CD4-positive, alpha-beta T cell treated with Interleukin-6 at 100 ng/mL for 8 hours (primary cell): ENCODE data around the gene TRAFD1.

ENCODE experiments used
- DNase-seq: peaks from one replicate; pipeline ENCODE4 v3.0.0-alpha.2; 2020; ENCODE audit warnings: mixed read lengths, low spot score

The TRAFD1 gene

GRCh38 chr12:112175361-112176155, 50.2 kb downstream of the TRAFD1 start:
- no peak for DNase-seq

GRCh38 chr12:112176321-112177010, 51.1 kb downstream of the TRAFD1 start:
- no peak for DNase-seq

- no peak for DNase-seq
These were observed 53.4 kb downstream of the TRAFD1 start for GRCh38 chr12:112178796-112179195.

- DNase-seq: no peak
These were observed 54.0 kb downstream of the TRAFD1 start for GRCh38 chr12:112179341-112179740.

DNA sequence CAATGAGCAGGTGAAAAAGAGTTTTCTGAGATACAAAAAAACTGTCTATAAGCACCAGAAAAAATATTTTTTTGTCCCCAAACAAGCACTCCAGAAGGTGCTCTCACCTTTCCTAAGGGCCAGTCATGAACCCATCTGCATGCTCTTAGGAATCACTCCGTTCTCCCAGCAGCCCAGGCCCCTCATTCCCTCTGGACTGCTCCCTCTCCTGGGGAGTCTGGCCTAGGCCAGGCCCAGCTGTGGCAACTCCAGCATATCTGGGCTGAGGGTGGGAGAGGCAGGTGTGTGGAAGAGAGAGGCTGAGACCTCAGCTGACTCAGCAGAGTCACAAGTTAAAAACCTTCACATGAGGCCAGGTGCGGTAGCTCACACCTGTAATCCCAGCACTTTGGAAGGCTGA, 54.6 kb downstream of the TRAFD1 start:
- DNase-seq: no peak

- no peak for DNase-seq
These were observed 55.1 kb downstream of the TRAFD1 start for GRCh38 chr12:112180422-112180821.

GRCh38 chr12:112182499-112182898, 57.1 kb downstream of the TRAFD1 start:
- no peak for DNase-seq

DNA sequence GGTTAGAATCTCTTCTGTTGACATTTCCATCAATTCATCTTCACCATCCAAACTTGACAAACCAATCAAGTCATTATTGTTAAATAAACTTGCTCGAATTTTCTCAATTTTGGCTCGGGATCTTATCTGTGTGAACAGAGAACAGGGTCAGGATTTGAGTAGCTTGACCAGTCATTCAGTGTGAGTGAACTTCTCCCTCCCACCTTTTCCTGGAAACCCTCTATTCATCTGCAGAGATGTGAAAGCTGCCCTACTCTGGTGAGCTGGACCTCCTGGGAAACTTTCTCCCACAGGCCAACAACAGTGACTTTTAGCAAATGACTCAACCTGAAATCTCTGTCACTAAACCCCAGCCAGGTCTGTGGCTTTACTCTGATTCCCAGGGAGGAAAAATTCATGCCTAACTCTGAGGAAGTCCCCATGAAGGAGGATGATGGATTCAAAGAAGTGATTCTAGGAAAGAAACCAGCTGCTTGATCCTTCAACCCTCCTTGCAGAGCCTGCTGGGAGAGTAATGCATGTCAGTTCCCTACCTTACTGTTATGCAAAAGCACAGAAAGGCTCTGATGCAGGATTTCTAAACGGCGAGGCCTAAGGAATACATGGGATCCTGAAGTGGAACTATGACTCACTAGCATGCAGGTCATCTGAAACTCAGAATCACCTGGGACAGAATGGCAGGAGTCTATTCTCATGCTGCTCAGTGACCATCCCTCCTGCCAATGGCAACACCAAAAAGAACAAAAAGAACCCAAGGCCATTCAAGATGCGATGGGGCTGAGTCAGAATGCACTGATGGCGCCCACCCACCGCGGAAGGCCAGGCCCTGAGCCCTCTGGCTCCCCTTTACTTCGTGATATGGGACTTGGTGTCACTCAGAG, 58.0 kb downstream of the TRAFD1 start:
- DNase-seq: no peak

- no peak for DNase-seq
These were observed 58.9 kb downstream of the TRAFD1 start for GRCh38 chr12:112184056-112184887.

- DNase-seq: no peak
These were observed 59.9 kb downstream of the TRAFD1 start for GRCh38 chr12:112185093-112185923.

DNA sequence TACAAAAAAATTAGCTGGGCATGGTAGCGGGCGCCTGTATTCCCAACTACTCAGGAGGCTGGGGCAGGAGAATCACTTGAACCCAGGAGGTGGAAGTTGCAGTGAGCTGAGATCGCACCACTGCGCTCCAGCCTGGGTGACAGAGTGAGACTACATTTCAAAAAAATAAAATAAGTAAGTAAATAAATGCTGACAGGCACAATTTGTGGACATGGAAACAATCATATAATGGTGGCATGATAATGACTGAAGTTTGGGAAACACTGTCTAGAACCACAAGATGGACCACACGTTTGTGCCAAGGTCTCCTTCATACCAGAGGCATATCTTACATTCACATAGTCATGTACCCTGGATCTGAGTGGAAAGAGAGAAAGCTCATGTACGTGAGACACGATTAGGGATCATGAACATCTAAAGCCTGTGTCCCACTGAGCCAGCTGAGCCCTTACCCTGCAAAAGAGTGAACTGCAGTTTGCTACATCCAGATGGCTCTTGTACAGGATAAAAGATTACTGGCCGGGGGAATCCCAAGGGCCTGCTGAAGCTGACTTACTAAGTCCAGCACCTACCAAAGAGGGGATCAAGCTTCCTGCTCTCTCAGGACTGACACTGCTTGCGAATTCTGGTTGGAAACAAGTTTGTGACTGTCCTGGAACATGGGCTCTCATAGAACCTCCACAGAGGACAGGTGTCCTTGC, 62.9 kb downstream of the TRAFD1 start:
- DNase-seq: no peak

DNA sequence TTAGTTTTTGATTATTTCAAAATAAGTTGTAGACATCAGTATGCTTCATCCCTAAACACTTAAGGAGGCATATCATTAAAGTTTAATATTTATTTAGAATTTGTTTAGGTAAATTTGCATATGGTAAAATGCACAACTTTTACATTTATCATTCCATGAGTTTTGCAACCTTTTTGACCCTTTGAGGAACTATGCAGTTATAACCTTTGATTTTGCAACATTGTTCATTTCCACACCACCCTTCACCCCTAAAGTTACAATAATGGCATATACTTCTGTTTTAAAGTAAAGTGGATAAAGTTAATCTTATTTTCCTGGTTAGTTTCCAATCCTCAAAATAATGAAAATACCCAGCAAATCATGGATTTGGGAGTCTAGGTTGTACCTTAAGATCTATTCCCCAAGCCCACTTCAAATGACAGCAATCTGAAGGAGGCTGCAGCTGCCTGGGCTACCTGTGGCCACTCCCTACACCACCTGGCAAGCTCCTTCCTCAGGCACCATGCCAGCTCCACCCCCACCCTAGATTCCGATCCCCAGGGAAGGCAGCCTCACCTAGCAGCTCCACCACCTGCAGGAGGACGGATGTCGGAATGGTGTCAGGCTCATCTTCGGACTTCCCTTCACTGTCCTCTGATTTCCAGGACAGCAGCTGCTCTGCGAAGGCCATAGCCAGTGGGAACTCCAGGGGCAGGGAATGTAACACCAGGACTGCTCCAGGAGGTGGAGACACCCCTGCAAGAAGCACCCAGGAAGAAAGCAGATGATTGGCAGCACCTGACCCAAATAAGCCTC, 65.1 kb downstream of the TRAFD1 start:
- DNase-seq: no peak

DNA sequence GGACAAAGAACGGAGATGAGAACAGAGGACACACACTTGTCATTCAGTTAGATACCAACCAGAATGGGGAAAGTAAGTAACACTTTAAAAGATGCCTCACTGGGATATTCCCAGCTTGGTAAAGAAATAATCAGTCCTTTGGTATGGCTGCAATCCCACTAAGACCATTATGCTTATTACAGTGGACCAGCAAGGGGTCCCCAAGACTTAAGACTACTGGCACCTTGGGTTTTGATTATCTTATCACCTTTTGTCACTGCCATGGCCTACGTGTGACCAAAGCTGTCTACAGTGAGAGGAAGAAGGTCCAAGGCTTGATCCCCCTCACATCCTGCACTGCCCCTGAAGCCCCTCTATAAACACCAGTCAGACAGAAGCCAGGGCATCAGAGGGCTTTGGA, 65.8 kb downstream of the TRAFD1 start:
- DNase-seq: no peak

DNA sequence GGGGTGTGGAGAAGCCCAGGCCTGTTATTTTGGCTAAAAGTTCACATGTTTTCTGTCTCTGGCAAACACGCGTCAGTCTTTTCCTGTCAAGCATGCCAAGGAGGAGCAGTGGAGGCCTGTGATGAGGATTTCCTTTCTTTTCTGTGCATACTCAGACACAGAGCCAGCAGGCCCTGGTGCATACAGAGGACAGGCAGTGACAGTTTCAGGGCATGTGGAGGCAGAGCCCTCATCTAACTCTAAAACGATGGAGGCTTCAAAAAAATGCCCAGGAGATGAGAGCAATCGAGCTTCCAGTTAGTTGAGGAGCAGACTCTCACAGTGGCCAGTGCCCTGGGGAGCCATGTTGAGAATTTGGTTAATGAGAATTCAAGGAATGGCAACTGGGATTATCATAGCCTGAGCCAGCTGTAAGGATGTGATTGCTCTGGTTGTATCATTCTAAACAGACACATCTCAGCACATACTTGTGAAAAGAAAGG, 66.5 kb downstream of the TRAFD1 start:
- DNase-seq: no peak

DNA sequence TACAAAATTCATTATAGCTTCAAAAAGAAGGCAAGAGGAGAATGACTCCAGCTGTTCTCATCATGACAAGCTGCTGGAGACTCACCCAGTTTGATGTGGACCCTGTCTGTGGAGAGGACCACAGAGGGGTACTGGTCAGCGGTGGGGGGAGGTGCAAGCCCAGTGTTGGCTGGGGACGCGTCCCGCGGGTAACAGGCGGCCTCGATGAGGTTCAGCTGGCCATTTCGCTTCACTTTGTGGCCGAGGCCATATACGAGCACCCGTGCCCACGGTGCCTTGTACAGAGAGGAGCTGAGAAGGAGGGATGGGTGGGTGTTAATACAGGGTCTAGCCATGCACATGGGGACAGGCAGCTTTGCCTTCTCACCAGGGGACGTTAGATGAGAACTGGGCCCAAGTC, 67.1 kb downstream of the TRAFD1 start:
- no peak for DNase-seq

- no peak for DNase-seq
These were observed 69.4 kb downstream of the TRAFD1 start for GRCh38 chr12:112194601-112195247.

GRCh38 chr12:112196196-112196875, 71.0 kb downstream of the TRAFD1 start:
- no peak for DNase-seq

GRCh38 chr12:112198120-112198733, 72.9 kb downstream of the TRAFD1 start:
- DNase-seq: peak; percentile 12
